GM18868 (cell line): ENCODE measurements around the gene HVCN1.
"Not testable (repeated sequence)": the region's sequence is repeated elsewhere in the genome, so short reads cannot be mapped to it uniquely, and the experiment has no call there.

ENCODE experiments used
- ATAC-seq: cut with Tn5 transposase; IDR thresholded peaks from one replicate; pipeline ENCODE4 v1.9.1; 2021; ENCODE audit warnings: mild to moderate bottlenecking, moderate library complexity; ENCODE audit not compliant: unreplicated experiment

The HVCN1 gene

GRCh38 chr12:110622582-110622981 lies 66.3 kb downstream of the HVCN1 start:
- no peak for ATAC-seq

- peak; percentile 59 for ATAC-seq
Observed at GRCh38 chr12:110619534-110619953, 69.4 kb downstream of the HVCN1 start.

DNA sequence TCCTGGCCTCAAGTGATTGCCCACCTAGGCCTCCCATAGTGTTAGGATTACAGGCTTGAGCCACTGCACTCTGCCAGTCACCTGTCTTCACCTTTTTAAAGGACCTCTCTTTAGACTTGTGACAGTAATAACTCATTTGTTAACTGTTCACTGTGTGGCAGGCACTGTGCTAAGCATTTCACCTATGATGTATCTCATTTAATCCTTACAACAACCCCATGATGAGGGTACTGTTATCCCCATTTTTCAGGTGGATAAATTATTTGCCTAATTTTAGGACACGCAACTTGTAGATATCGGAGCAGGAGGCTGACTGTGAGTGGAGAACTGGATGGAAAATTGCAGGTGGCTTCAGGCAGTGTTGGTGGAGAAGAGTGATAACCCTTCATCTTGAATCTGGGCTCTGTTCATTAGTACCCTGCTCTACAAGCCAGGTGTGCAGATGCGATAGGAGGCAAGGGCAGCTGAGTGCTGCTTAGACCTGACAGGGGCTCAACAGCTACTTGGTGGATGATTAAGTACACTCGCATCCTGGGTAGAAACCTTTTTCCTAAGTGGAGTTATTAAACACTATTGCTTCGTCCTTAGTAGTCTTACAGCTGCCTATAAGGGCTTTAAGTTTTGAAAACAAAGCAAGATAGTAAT lies 72.3 kb downstream of the HVCN1 start:
- no peak for ATAC-seq

GRCh38 chr12:110615171-110615570 lies 73.7 kb downstream of the HVCN1 start:
- no peak for ATAC-seq

DNA sequence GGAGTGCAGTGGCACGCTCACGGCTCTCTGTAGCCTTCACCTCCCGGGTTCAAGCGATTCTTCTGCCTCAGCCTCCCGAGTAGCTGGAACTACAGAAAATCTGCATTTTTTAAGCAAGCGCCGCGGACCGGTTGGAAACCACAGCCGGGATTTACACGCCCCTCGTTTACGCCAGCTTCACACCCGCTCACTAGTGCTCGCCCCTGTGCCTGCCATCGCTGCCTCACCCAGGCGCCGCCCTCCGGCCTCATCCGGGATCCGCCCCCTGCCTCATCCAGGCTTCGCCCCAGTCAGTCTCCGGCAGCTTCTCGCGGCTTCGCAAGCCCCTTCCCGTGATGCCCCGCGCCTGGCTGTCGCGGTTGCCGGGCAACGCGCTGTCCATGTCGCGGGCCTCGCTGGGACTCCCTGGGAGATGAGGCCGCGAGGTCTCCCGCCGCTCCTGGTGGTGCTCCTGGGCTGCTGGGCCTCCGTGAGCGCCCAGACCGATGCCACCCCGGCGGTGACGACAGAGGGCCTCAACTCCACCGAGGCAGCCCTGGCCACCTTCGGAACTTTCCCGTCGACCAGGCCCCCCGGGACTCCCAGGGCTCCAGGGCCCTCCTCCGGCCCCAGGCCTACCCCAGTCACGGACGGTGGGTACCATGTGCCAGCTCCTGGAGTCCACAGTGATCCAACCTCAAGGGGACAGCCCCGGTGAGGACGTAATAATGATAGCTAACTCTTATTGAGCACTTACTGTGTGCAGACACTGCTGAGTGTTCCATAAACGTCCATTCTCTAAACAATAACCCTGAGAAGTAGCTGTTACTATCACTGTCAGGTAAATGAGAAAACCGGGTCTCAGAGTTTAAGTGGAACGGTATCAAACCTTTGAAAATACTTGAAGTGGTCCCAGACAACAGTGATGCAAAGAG lies 74.9 kb downstream of the HVCN1 start, which contains the start of gene TCTN1:
TSS of gene TCTN1 (plus strand) at position 359 of the 914 bp plus-strand sequence. CDS start at position 413, 54 bp downstream.
- ATAC-seq = peak; percentile 91

- no peak for ATAC-seq
Observed at GRCh38 chr12:110613071-110613770, 75.7 kb downstream of the HVCN1 start.

DNA sequence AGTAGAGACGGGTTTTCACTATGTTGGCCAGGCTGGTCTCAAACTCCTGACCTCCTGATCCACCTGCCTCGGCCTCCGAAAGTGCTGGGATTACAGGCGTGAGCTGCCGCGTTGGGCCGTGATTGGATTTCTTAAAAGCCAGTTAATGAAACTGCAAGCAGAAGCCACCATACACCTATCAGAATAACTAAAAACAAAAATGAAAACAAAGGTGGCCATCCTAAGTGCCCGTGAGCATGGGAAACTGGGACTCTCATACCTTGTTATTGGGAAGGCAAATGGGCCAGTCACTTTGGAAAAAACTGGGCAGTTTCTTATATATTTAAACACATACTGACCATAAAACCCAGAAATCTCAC lies 82.7 kb downstream of the HVCN1 start:
- no peak for ATAC-seq

GRCh38 chr12:110602085-110602814 lies 86.7 kb downstream of the HVCN1 start:
- not testable (repeated sequence) for ATAC-seq

GRCh38 chr12:110600254-110600653 lies 88.7 kb downstream of the HVCN1 start:
- ATAC-seq = no peak

- ATAC-seq = no peak
Observed at GRCh38 chr12:110599334-110599733, 89.6 kb downstream of the HVCN1 start.
